OCI-LY3 (cell line): ENCODE results near the gene IL13.

Source experiments
- H2AFZ ChIP-seq: fragments of 200-600, 300-600 bp; shearing (Covaris generic); 2 replicates; pipeline ENCODE4 v1.6.0; 2014; ENCODE audit warnings: antibody characterized with exemption, low read depth, low read length
- H3K27ac ChIP-seq: fragments of 200-600, 300-600 bp; sonication (generic); 2 replicates; pipeline ENCODE4 v1.5.1; 2014; ENCODE audit warnings: mild to moderate bottlenecking, low read length, moderate library complexity, mixed read lengths
- H3K27me3 ChIP-seq: fragments of 200-600, 300-600 bp; sonication (generic); 2 replicates; pipeline ENCODE4 v1.6.1; 2014; ENCODE audit warnings: low read depth, low read length, mixed read lengths
- H3K36me3 ChIP-seq: fragments of 200-600, 300-600 bp; sonication (generic); replicated peaks from 2 replicates; pipeline ENCODE3; 2014; ENCODE audit warnings: low read depth, low read length, mixed read lengths
- H3K4me1 ChIP-seq: fragments of 300-600, 200-600 bp; sonication (generic); 2 replicates; pipeline ENCODE4 v1.6.1; 2014; ENCODE audit warnings: low read length, mixed read lengths
- H3K4me2 ChIP-seq: fragments of 200-600, 300-600 bp; sonication (generic); 2 replicates; pipeline ENCODE4 v1.6.1; 2014; ENCODE audit warnings: low read length, mixed read lengths
- H3K4me3 ChIP-seq: fragments of 300-600, 200-600 bp; sonication (generic); 2 replicates; pipeline ENCODE4 v1.5.1; 2014; ENCODE audit warnings: antibody characterized with exemption, mild to moderate bottlenecking, low read length, moderate library complexity
- H3K79me2 ChIP-seq: fragments of 300-600, 200-600 bp; shearing (Covaris generic); 2 replicates; pipeline ENCODE4 v1.6.1; 2014; ENCODE audit warnings: mild to moderate bottlenecking, low read length, mixed read lengths
- H3K9ac ChIP-seq: fragments of 300-600, 200-600 bp; shearing (Covaris generic); 2 replicates; pipeline ENCODE4 v1.6.0; 2014; ENCODE audit warnings: mild to moderate bottlenecking, low read length, moderate library complexity
- H3K9me3 ChIP-seq: fragments of 200-600, 300-600 bp; shearing (Covaris generic); 2 replicates; pipeline ENCODE4 v1.6.1; 2014; ENCODE audit warnings: low read length, mixed read lengths; ENCODE audit not compliant: insufficient read depth
- H4K20me1 ChIP-seq: fragments of 200-600, 300-600 bp; sonication (generic); 2 replicates; pipeline ENCODE4 v1.6.1; 2016; ENCODE audit warnings: low read length, mixed read lengths; ENCODE audit not compliant: insufficient read depth
- CTCF ChIP-seq: fragments of 200-600, 300-600 bp; sonication (generic); IDR thresholded peaks from 2 replicates; pipeline ENCODE4 v1.5.1; 2014; ENCODE audit warnings: antibody characterized with exemption, low read length, low read depth
- EZH2phosphoT487 ChIP-seq: fragments of 200-600 bp; shearing (Covaris generic); IDR thresholded peaks from 2 replicates; pipeline ENCODE4 v1.6.1; 2018; ENCODE audit warnings: antibody characterized with exemption, mixed run types, low read depth

Gene IL13

GRCh38 chr5:132675936-132676689 is 18.1 kb downstream of the IL13 start:
- H3K27ac ChIP-seq: no peak overlapping the region
- no peaks in the 10 kb centered on the region for H4K20me1 ChIP-seq
- H2AFZ ChIP-seq: no peak overlapping the region

GRCh38 chr5:132677191-132677590 is 19.2 kb downstream of the IL13 start:
- H3K79me2 ChIP-seq: no peaks in the 10 kb centered on the region
- H3K4me1 ChIP-seq: peaks cover 51% of the 10 kb centered on the region

More at GRCh38 chr5:132675936-132676689, 18.1 kb downstream of the IL13 start:
- TF ChIP-seq CTCF (no peak), EZH2phosphoT487 (no peak)
- no peaks in the 10 kb centered on the region for H3K36me3 ChIP-seq
- H3K9ac ChIP-seq: no peak overlapping the region
- H3K9me3 ChIP-seq: no peaks in the 10 kb centered on the region
- H3K79me2 ChIP-seq: no peaks in the 10 kb centered on the region
- H3K27me3 ChIP-seq: peaks cover 13% of the 10 kb centered on the region
- H3K4me2 ChIP-seq: no peak overlapping the region
- H3K4me3 ChIP-seq: no peak overlapping the region
- H3K4me1 ChIP-seq: peaks cover 47% of the 10 kb centered on the region

GRCh38 chr5:132677682-132678400 is 19.9 kb downstream of the IL13 start:
- H3K9ac ChIP-seq: no peak overlapping the region
- H4K20me1 ChIP-seq: no peaks in the 10 kb centered on the region
- no peak overlapping the region for H3K4me2 ChIP-seq
- no peaks in the 10 kb centered on the region for H3K36me3 ChIP-seq
- H3K9me3 ChIP-seq: no peaks in the 10 kb centered on the region
- H2AFZ ChIP-seq: no peak overlapping the region
- peaks cover 45% of the 10 kb centered on the region for H3K4me1 ChIP-seq
- TF ChIP-seq CTCF: no peak
- no peak for TF ChIP-seq EZH2phosphoT487
- no peaks in the 10 kb centered on the region for H3K79me2 ChIP-seq
- H3K27ac ChIP-seq: no peak overlapping the region
- H3K27me3 ChIP-seq: peaks cover 13% of the 10 kb centered on the region
- H3K4me3 ChIP-seq: no peak overlapping the region

More at GRCh38 chr5:132677191-132677590, 19.2 kb downstream of the IL13 start:
- Histone ChIP-seq H3K4me3 (no peak overlapping the region), H3K27me3 (peaks cover 13% of the 10 kb centered on the region), H4K20me1 (no peaks in the 10 kb centered on the region), H2AFZ (no peak overlapping the region), H3K9ac (no peak overlapping the region), H3K9me3 (no peaks in the 10 kb centered on the region), H3K27ac (no peak overlapping the region), H3K4me2 (no peak overlapping the region), H3K36me3 (no peaks in the 10 kb centered on the region)
- TF ChIP-seq EZH2phosphoT487 (no peak), CTCF (no peak)

GRCh38 chr5:132678735-132679134 is 20.8 kb downstream of the IL13 start:
- no peak overlapping the region for H3K27ac ChIP-seq
- H2AFZ ChIP-seq: no peak overlapping the region
- no peak overlapping the region for H3K4me3 ChIP-seq
- peaks cover 13% of the 10 kb centered on the region for H3K27me3 ChIP-seq
- no peaks in the 10 kb centered on the region for H3K79me2 ChIP-seq
- TF ChIP-seq EZH2phosphoT487: no peak
- TF ChIP-seq CTCF: no peak
- no peaks in the 10 kb centered on the region for H3K9me3 ChIP-seq
- H3K36me3 ChIP-seq: no peaks in the 10 kb centered on the region
- no peak overlapping the region for H3K4me2 ChIP-seq
- no peaks in the 10 kb centered on the region for H4K20me1 ChIP-seq
- H3K9ac ChIP-seq: no peak overlapping the region
- peaks cover 36% of the 10 kb centered on the region for H3K4me1 ChIP-seq
